GM18499 (cell line): ENCODE measurements around the gene SYNM.

Source experiments
- ATAC-seq: cut with Tn5 transposase; IDR thresholded peaks from one replicate; pipeline ENCODE4 v1.9.1; 2021; ENCODE audit warnings: moderate number of reproducible peaks; ENCODE audit not compliant: insufficient read depth, unreplicated experiment

The SYNM gene

DNA sequence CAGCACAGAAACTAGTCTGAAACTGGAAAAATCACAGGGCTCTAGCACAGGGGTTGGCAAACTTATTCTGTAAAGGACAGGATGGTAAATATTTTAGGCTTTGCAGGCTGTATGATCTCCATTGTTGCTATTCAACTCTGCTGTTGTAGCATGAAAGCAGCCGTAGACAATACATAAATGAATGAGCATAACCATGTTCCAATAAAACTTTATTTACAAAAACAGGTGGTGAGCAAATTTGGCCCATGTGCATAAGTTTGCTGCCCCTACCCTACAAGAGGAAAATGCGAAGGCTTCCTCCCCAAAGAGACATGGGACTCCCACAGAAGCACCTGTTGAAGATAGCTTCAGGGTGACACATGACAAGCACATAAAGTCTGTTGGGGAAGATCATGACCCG lies 59.2 kb downstream of the SYNM start:
- no peak for ATAC-seq

DNA sequence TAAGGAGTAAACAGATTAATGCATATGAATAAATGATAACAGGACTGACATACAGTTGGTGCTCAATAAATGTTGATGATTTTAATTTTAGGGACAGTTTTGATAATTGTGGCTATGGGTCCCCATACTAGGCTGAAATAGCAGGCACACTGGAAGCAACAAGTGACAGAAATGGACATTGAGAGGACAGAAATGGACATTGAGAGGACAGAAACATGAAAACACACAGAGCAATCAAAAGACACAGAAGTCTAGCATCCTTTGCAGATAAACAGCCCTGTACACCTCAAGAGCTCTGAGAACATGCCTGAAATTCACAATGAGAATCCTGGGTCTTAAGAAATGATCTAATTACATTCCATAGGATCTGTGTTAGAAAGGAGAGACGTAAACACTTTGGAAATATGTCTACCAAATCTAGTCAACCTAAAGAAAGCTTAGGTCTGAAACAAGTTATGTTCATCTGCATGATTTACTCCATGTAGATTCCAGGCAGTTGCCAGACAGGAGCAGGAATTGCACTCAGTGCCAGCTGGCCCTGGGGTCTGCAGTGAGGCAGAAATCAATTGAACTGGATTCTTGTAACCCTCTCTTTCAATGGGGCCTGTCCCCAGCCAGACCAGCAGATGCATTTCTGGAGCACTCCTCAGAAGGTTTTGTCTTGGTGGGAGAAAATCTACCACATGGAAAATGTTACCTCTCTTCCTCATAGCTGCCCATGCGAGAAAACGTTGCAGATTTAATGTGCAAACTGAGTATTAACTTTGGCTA lies 60.3 kb downstream of the SYNM start:
- no peak for ATAC-seq

DNA sequence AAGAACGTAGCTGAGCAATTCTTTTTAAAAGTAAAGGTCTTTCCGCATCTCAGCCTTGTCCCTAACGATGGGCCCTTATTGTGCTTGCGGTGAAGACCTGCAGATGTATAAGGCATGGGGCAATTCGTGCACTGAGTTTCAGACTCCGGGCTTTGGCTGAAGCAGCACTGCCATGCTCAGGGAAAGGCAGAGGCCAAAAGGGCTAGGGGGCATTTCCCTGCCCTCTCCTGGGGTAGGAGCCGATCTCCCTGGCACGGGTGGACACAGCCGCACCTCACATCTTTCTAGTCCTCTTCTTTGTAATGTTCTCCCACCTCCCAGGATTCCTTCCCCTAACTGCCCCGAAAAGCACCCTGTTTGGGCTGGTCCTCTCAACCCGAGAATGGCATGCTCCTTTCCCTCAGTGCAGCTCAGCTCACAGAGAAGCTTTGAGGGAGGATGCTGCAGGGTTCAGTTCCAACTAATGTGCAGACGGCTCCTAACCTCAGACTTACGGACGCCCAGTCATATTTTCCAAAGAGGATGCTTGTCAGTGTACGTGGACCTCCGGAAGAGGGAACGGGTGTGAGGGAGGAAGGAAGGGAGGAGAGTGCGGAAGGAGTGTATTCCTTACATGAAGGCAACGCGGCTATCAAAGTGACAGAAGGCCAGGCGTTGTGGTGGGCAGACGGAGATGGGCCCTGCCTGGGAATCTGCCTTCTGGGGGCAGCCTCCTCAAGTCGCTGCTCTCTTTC lies 61.2 kb downstream of the SYNM start:
- no peak for ATAC-seq

DNA sequence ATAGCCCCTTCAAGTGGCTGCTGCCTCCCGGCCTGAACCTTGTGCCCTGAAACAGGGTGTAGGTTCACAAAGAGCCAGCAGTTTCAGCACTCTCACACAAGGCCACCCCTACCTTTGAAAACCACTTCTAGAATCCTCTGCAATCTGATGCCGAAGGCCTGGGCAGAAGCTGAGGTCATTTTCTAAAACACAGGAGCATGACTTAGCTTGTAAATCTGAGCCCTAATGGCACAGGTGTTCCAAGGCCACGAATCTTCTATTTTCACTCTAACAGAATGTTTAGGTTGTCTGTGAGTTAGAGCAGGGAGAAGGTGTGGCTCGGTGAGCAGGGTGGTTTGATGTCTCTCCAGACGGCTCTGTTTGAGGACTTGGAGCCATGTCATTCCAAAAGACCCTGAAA lies 62.3 kb downstream of the SYNM start:
- ATAC-seq: no peak

DNA sequence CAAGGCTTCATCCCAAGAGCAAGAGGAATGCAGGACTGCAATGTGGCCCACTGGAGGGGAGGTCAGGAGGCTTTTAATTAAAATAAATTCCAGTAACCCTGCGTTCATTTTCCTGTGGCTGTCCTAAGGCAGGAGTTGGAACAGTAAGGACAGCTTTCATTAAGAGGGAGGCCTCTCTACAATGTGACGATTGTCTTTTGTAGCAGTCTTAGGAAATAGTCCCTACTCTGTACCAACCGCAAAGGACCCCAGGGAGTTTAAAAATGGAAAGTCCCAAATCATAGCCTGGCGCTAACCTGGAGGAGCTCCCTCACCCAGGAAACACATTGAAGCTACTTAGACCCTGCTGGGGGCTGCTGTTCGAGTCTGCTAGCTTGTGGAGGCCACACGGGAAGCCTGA lies 62.8 kb downstream of the SYNM start:
- no peak for ATAC-seq

DNA sequence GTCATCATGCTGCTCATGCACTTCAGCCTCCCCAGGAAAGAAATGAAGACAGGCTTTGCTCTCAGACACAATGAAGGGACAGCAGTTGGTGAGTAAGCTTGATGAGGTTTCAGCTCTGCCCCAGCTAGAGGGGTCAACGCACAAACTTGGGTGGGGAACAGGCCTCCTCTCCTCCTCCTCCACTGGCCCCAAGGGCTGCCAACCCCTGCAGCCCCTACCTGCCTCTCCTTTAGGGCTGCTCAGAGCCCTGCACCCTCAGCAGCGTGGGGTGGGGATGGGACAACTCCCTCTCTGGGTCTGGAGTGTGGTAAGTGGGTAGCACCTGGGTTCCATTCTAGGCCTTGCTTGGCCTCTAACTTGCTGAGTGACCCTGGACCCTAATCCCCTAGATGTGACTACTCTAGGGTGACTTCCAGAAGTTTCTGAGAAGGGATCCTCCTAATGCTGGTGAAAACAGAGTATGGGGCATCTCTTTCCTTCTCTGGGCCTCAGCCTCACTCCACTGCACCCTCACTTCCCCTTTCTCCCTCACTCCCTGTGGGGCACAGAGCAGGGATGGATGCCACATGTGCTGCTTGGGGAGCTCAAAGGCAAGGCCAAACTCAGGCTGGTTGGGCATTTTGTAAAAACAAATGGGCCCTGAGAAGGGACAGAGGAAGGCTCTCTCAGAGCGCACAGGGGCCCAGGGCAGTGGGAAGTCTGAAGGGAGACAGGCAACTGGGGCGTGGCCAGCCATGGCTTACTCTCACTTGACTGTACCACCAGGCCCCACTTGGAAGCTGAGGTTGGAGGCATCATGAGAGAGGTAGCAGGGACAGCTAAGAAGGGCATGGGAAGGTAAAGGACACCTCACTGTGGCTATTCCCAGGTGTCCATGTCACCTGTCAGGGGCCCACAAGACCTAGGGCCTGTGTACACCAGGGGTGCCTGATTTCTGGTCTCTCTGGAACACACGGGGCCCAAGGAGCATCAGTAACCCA lies 64.0 kb downstream of the SYNM start:
- no peak for ATAC-seq

DNA sequence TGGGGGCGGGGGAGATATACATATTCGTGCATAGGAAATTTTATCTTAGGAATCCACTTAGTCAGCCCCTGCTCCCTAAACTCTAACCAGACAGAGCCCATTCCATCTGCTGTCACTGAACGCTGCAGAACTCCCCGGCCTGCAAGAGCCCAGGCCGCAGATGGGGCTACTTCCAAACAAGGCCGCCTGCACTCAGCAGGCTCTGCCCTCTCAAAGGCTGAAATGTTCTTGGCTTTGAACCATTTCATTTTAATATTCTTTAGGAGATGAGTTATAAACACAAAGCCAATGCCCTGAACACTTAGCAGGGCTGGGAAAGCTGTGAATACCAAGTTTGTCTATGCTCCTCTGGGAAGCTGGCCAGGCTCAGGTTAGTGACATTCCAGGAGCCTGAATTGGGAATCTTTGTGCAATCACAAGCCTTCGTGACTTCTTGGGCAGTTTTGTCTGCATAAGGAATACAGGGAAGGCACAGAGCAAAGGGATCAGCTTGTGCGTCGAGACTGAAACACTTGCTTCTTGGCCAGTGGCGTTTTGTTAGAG lies 65.0 kb downstream of the SYNM start:
- no peak for ATAC-seq

DNA sequence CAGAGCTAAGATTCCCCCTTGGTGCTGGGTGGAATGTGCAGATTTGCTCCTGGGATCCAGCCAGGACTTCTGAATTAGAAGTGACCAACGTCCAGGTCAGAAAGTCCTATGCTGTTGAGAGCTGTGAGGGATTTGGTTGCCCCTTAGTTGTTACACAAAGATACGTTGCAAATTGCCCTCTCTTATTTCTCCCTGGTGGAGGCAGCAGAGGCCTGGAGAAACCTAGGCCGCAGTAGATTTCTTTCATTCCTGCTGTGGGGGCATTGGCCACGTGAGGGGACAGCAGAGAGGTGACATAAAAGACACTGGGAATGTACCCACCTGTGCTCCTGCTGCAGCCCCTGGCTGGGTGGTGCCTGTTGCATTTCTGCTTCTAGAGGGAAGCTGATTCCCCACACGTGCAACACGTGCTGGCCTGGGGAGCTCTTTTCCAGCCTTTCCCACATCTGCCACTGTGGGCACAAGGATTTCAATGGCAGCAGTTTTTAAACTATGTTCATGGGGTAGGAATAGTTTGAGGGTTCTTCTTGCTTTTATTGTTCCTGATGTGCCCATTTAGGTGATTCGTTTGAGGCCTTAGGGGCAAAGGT lies 65.7 kb downstream of the SYNM start:
- ATAC-seq: no peak

DNA sequence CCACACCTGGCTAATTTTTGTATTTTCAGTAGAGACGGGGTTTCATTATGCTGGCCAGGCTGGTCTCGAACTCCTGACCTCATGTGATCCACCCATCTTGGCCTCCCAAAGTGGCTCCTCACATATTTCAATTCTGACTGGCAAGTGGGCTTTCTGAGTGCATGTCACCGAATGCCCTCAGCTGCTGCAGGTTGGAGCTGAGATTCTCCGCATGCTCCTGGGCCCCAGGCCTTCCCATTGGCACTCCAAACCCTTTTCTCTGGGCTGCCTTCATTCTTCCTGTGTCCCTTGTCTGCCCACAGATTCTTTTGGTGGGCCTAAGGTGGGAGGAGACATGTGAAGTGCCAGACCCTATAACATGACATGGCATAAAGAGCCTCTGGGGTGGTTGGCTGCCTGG lies 67.3 kb downstream of the SYNM start:
- no peak for ATAC-seq

DNA sequence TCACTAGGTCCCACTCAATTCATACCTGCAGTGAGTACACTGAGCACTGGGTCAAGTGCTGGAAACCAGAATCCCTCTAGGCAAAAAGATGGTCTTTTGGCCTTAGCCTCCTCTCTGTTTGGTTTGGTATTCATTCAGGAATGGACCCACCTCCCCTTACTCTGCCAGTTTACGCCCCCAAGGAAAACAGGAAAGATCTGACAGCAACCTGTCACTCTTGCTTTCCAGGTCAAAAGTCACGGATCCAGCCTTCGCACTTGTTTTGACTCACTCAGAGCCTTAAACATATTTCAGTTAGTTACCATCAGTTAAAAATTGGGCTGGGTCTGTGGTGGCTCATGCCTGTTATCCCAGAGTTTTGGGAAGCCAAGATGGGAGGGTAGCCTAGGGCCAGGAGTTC lies 68.1 kb downstream of the SYNM start:
- ATAC-seq: no peak

DNA sequence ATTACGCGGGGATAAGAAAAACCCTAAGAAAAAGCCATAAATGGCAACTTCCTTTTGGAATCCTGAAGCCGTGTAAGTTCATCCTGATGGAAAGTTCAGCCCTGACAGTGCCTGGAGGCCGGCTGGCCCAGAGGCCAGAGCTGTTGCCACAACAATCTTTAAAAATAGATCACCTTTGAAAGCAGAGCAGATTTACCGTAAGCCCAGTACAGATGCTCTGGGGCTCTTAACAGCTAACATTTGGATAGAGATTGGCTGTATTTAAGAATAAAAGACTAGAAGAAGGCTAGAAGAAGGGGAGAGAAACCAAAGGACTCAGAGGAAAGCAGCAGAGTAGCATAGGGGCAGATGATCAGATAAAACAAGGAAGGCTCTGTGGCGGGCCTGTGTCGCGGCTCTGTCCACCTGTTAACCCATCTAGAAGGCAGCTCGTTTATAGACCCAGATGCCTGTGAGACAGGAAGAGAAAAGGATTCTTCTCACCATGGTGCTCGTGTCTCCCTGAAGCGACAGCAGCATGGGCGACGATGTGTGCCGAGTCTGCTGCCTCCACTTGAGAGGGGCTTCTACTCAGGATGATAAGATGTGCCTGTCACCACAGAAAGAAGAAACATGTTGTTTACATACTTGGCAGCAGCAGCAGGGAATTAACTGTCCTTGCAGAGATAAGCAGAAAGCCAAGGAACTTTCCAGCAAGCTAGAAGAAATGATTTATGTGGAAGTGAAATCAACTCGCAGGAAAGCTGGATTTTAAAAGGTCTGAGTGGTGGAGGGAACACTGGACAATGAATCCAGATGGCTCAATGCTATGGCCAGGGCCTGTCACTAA lies 69.9 kb downstream of the SYNM start:
- no peak for ATAC-seq

DNA sequence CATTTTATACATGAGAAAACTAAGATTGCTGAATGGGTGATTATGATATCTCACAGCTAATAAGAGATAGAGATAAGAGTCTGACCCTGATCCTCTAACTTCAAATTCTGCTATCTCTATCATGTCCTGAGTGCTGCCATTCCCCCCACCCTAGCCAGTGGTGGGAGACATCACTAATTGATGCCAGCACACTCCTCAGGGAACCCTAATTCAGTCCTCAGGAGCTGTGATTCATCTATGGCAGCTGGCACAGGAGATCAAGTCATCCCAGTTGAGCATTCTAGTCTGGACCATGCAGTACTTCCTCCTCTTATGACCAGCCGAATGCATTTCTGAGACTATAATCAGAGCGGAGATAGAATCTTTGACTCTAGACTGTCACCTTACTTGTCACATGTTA lies 71.9 kb downstream of the SYNM start:
- ATAC-seq: no peak

DNA sequence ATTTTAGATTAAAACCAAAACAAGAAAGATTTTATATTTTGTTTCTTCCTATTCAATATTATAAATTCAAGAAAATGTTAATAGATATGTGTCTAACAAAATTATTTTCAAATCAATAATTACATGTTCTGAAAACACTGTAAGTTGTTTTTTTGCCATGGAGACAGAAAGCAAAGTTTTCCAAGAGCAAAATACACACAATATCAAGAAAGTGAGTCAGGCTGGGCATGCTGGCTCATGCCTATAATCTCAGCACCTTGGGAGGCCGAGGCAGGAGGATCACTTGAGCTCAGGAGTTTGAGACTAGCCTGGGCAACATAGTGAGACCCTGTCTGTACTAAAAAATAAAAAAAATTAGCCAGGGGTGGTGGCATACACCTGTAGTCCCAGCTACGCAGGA lies 72.8 kb downstream of the SYNM start:
- ATAC-seq: no peak

DNA sequence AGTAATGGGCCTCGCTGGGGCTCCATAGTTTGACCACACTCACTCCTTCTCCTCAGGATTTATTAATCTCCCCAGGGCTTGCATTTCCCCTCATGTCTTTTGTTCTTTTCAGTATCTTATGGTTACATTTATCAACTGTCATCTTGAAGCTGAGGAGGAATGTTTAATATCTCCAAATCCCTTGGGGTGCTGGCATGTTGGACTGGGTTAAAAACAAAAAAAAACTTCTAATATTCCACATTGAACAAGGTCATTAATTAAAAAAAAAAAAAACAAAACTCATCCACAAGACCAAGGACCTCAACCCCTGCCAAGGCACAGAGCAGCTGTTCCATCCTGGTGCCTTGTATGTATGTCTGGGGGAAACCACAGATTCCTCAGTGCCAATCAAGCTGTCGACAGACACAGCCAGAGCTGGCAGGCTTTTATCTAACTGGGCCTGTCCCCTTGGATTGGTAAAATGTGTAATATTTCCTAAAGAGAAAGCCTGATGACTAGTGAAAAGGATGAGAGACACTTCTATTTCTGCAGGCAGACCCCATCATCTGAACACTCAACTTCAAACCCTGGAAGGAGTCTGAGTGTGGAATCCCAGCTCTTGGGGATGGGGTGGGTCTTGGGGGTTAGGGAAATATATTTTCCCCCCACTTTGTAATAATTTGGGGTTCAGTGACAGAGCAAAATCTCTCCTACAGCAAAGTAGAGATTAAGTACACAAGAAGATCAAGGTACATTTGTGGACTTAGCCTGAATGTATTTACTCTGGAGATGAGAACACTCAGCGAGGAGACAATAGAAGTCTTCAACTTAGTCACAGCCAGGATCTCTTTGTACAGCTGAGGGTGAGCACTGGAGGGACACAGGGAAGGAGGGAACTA lies 75.4 kb downstream of the SYNM start:
- no peak for ATAC-seq

DNA sequence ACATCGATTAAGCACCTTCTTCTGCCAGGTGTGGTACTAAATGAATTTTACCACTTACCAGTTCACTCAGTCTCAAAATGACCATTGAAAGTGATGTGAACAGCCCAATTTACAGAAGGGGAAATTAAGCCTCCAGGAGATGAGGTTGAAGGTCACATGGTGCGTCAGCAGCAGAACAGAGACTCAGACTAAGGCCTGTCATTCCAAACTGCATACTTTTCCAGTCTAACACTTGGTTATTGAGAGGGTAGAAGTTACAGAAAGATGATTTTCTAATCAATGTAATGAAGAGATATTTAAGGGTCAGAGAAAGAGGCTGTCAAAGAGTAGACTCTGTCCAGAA lies 76.1 kb downstream of the SYNM start:
- no peak for ATAC-seq

DNA sequence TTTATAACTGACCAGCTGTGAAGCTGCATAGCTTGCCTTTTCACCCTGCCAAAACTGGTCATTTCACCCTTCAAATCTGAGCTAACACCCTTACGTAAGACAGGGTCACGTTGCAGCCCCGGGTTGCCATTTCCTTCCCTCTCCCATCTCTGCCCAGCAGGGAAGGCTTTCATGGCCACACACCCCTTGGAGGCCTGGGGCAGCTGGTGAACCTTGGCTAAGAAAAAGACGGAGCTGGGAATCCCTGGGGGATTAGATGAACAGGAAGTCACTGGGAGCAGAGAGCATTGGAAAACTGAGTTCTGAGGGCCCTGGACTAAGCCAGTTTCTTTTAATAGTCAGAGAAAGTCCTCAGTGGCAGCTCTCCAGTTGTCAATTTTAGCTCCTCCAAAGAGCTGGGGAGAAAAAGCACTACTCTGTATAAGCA lies 76.7 kb downstream of the SYNM start:
- ATAC-seq: no peak

DNA sequence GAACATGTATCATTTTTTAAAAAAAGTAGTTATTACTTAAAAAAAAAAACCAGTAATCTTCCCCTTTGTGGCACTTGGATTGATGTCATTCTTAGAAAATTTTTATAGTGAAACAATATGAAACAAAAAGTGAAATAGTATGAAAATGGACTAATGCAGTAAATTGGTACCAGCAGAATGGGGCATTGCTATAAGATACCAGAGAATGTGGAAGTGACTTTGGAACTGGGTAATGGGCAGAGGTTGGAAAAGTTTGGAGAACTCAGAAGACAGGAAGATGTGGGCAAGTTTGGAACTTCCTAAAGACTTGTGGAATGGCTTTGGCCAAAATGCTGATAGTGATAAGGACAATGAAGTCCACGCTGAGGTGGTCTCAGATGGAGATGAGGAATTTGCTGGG lies 77.9 kb downstream of the SYNM start:
- no peak for ATAC-seq
